Raji (cell line): ENCODE results near the gene ZNF213.
A peak's percentile ranks its signal among the peaks of the same experiment; 100 is the strongest.

Source experiments
- POLR2A ChIP-seq: IDR thresholded peaks from 2 replicates; pipeline ENCODE4 v1.6.1; 2011; ENCODE audit warnings: low read depth, low read length, control low read depth; ENCODE audit not compliant: insufficient read depth

ZNF213 gene

GRCh38 chr16:3165111-3165822, 30.4 kb downstream of the ZNF213 start:
- no peak for TF ChIP-seq POLR2A

GRCh38 chr16:3166505-3166886, 31.7 kb downstream of the ZNF213 start:
- no peak for TF ChIP-seq POLR2A

GRCh38 chr16:3170440-3171180, 35.8 kb downstream of the ZNF213 start:
- no peak for TF ChIP-seq POLR2A

- no peak for TF ChIP-seq POLR2A
Observed at GRCh38 chr16:3171181-3171854, 36.5 kb downstream of the ZNF213 start.

- TF ChIP-seq POLR2A = peak; percentile 27; the same call in 1 of the 2 replicates
Observed at GRCh38 chr16:3171855-3172593, 37.2 kb downstream of the ZNF213 start.

GRCh38 chr16:3173892-3174617, 39.2 kb downstream of the ZNF213 start:
- TF ChIP-seq POLR2A = no peak

GRCh38 chr16:3174618-3175148, 39.9 kb downstream of the ZNF213 start:
- TF ChIP-seq POLR2A = no peak

GRCh38 chr16:3175157-3176093, 40.6 kb downstream of the ZNF213 start:
- TF ChIP-seq POLR2A = no peak

- TF ChIP-seq POLR2A = no peak
Observed at GRCh38 chr16:3179651-3180050, 44.8 kb downstream of the ZNF213 start.

GRCh38 chr16:3180445-3180878, 45.6 kb downstream of the ZNF213 start:
- no peak for TF ChIP-seq POLR2A

GRCh38 chr16:3182608-3183444, 48.0 kb downstream of the ZNF213 start:
- TF ChIP-seq POLR2A = no peak

GRCh38 chr16:3183445-3184139, 48.8 kb downstream of the ZNF213 start:
- TF ChIP-seq POLR2A = no peak
